HG02571 (cell line): Measurements from ENCODE around the gene AFAP1L2.

Experiments used
- ATAC-seq: cut with Tn5 transposase; IDR thresholded peaks from one replicate; pipeline ENCODE4 v1.9.1; 2021; ENCODE audit warnings: mild to moderate bottlenecking, moderate library complexity; ENCODE audit not compliant: unreplicated experiment

The AFAP1L2 gene

GRCh38 chr10:114404171-114405010 is at the start of gene AFAP1L2:
Gene AFAP1L2 (minus strand): TSS chr10:114404502. CDS start chr10:114404455, 47 bp downstream.
- ATAC-seq, result no peak

GRCh38 chr10:114453576-114453975 is 49.3 kb upstream of the AFAP1L2 start:
- ATAC-seq, result no peak

GRCh38 chr10:114448897-114449296 is 44.6 kb upstream of the AFAP1L2 start:
- no peak for ATAC-seq

- no peak for ATAC-seq
Measured at GRCh38 chr10:114445332-114445731, 41.0 kb upstream of the AFAP1L2 start.

GRCh38 chr10:114444819-114445218 is 40.5 kb upstream of the AFAP1L2 start:
- no peak for ATAC-seq

- no peak for ATAC-seq
Measured at GRCh38 chr10:114442091-114442630, 37.9 kb upstream of the AFAP1L2 start.

- ATAC-seq, result no peak
Measured at GRCh38 chr10:114441107-114441506, 36.8 kb upstream of the AFAP1L2 start.

GRCh38 chr10:114437473-114438292 is 33.4 kb upstream of the AFAP1L2 start:
- ATAC-seq, result no peak

- ATAC-seq, result no peak
Measured at GRCh38 chr10:114436941-114437340, 32.6 kb upstream of the AFAP1L2 start.

GRCh38 chr10:114432566-114433093 is 28.3 kb upstream of the AFAP1L2 start:
- ATAC-seq, result no peak

GRCh38 chr10:114431414-114432135 is 27.3 kb upstream of the AFAP1L2 start:
- ATAC-seq, result no peak

- ATAC-seq, result no peak
Measured at GRCh38 chr10:114430688-114431413, 26.5 kb upstream of the AFAP1L2 start.

- ATAC-seq, result no peak
Measured at GRCh38 chr10:114429581-114430335, 25.5 kb upstream of the AFAP1L2 start.

- ATAC-seq, result no peak
Measured at GRCh38 chr10:114427124-114427852, 23.0 kb upstream of the AFAP1L2 start.

GRCh38 chr10:114426476-114426875 is 22.2 kb upstream of the AFAP1L2 start:
- no peak for ATAC-seq

- no peak for ATAC-seq
Measured at GRCh38 chr10:114420811-114421485, 16.6 kb upstream of the AFAP1L2 start.

- ATAC-seq, result no peak
Measured at GRCh38 chr10:114418109-114418508, 13.8 kb upstream of the AFAP1L2 start.
